CD4-positive, alpha-beta T cell treated with Interferon alpha-2 for 1 hour (primary cell): ENCODE data around the gene NETO1.

Experiments
- DNase-seq, 2 donors: peaks; one replicate each; pipeline ENCODE4 v3.0.0-alpha.2; 2020 to 2022

Gene NETO1

DNA sequence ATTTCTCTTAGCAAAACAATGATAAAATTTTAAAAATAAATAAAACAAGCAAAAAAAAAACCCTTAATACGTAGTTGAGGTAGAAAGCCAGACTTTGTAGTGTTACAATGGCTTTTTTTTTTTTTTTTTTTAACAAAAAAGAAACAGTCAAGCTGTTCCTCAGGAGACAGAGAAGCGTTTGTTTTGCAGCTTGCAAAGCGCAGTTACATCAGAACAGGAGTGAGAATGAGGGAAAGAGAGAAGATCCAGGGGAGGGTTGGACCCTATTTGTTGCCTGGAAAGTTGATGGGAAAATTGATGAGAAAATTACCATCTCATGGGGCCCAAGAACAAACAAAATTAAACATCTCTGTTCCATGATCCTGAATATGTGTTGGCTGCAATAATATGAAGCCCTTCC, 146.5 kb downstream of the NETO1 start:
- DNase-seq, result no peak

- DNase-seq, result no peak
These were observed 147.7 kb downstream of the NETO1 start for GRCh38 chr18:72720116-72720515.

GRCh38 chr18:72704202-72704601, 163.6 kb downstream of the NETO1 start:
- DNase-seq, result no peak

DNA sequence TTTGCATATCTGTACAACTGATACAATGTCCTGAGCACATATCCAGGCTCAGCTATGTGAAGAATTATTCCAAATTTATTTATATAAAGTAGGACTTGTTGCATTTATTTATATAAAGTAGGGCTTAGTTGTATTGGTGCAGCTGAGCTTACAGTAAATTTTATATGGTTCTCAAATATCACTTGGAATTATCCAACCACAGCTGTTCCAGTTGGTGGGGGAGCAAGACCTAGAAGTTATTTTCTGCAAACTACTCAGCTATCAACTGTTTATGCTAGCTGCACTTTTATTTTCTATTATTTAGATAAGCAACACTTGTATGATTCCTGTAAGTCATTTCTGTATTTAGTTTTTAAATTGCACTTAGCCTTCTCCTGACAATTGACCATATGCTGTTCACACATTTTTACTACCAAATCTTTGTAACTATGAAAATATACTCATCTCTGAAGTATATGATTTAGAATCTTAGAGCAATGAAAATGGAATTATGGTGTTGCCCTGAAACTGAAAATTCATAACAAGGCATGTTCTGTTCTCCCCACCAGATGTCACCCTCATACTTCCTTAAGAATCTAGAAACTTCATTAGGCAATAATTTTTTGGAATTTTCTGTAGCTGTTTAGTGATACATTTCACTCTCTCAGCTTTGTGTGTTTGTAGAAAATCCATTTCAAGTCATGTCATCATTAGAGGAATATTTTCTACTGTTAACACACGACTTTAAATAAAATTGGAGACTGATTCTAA, 166.7 kb downstream of the NETO1 start:
- no peak for DNase-seq

- DNase-seq, result no peak
These were observed 170.1 kb downstream of the NETO1 start for GRCh38 chr18:72697706-72698105.

GRCh38 chr18:72692595-72692994, 175.2 kb downstream of the NETO1 start:
- DNase-seq, result no peak
